Small intestine (tissue), 16 donors: ENCODE data around the gene TMPRSS11D. TPM values are rescaled to one million over a fixed set of nuclear protein-coding genes. Genes with fewer than 3 reads are reported as not detected.

Experiments
- DNase-seq, 2 donors: peaks; one replicate each; pipeline versions ENCODE4 v3.0.0 to v3.0.0-alpha.2; 2013
- FAIRE-seq: peaks from 2 replicates; lab custom pipeline; 2012; peaks lifted over from hg19 to GRCh38; lab: Jason Lieb, UNC
- H3K27ac ChIP-seq, 3 donors: one replicate each; pipeline ENCODE4 v1.5.1; 2013; ENCODE audit warnings: low read length in 2 of 3, mild to moderate bottlenecking in 2 of 3, control low read depth in 1 of 3, inconsistent platforms in 1 of 3, low read depth in 1 of 3, moderate library complexity in 1 of 3
- H3K27me3 ChIP-seq, 3 donors: one replicate each; pipeline ENCODE4 v1.6.1; 2013; ENCODE audit warnings: low read length in 3 of 3, inconsistent platforms in 1 of 3; ENCODE audit not compliant: control insufficient read depth in 3 of 3, insufficient read depth in 3 of 3
- H3K36me3 ChIP-seq, 3 donors: one replicate each; pipeline ENCODE4 v1.6.1; 2013; ENCODE audit warnings: low read length in 3 of 3, inconsistent platforms in 1 of 3, low read depth in 1 of 3, mild to moderate bottlenecking in 1 of 3, moderate library complexity in 1 of 3; ENCODE audit not compliant: control insufficient read depth in 3 of 3, insufficient read depth in 2 of 3
- H3K4me1 ChIP-seq, 3 donors: one replicate each; pipeline ENCODE4 v1.6.1; 2013; ENCODE audit warnings: low read length in 2 of 3, inconsistent platforms in 1 of 3, low read depth in 1 of 3, mild to moderate bottlenecking in 1 of 3, moderate library complexity in 1 of 3; ENCODE audit not compliant: control insufficient read depth in 3 of 3, insufficient read depth in 2 of 3
- H3K4me3 ChIP-seq, 3 donors: one replicate each; pipeline ENCODE4 v1.5.1; 2013; ENCODE audit warnings: low read length in 3 of 3, control low read depth in 1 of 3, inconsistent platforms in 1 of 3, low read depth in 1 of 3, mild to moderate bottlenecking in 1 of 3, moderate library complexity in 1 of 3
- H3K9me3 ChIP-seq, 2 donors: one replicate each; pipeline ENCODE4 v1.6.1; 2013; ENCODE audit warnings: low read depth in 1 of 2, low read length in 1 of 2; ENCODE audit not compliant: control insufficient read depth in 2 of 2, insufficient read depth in 1 of 2
- WGBS, 3 donors: extraction: QIAGEN DNeasy Blood & Tissue Kit; methylation state at CpG; one replicate each; pipeline ENCODE4 v1.1.7; 2013; 5-methylcytosine and 5-hydroxymethylcytosine counted together
- long read RNA-seq, 10 donors: transcript quantifications; one replicate each; lab custom pipeline, GENCODE V29; 2026
- polyA plus RNA-seq, 4 donors: library from polyadenylated mRNA; stranded (reverse) in 3 of 4; unstranded in 1 of 4; fragments of 200-250 nt in 3 of 4; fragments of 120-200 nt in 1 of 4; gene quantifications; one replicate each; pipeline versions ENCODE4 v1.2.1 to v1.2.3, GENCODE V29; 2013
- donor health status: healthy with polysubstance abuse.
- donor health status: control.
- donor health status: control.
- donor health status: Bipolar disorder and iron deficiency.
- donor health status: healthy.

TMPRSS11D gene
- polyA plus RNA-seq, result under 1 TPM in 2 of 4 donors, not detected in 2; 0.03 to 0.06 TPM
- long read RNA-seq, donor 1, result 0 reads
- long read RNA-seq, donor 2, result 0 reads
- long read RNA-seq, donor 3, result 0 reads
- long read RNA-seq, donor 4, result 0 reads
- long read RNA-seq, donor 5, result 0 reads
- long read RNA-seq, donor 6, result 0 reads
- long read RNA-seq, donor 7, result 0 reads
- long read RNA-seq, donor 8, result 0 reads
- long read RNA-seq, donor 9, result 0 reads
- long read RNA-seq, donor 10, result 0 reads

- Histone ChIP-seq H3K4me1 (peaks cover 0 to 2% (median 0%) of the 10 kb centered on the region in 3 donors), H3K4me3 (no peak within 1 kb of the TSS), H3K27ac (no peak within 1 kb of the TSS), H3K9me3 (no peaks in the 10 kb centered on the region), H3K36me3 (no peaks in the 10 kb centered on the region), H3K27me3 (no peaks in the 10 kb centered on the region)
- WGBS, 3 donors, result 76 to 90% (median 86%) methylated on average over 1 of the region's 1 CpG
- no peak for FAIRE-seq
- DNase-seq, result no peak
Measured at GRCh38 chr4:67883902-67884301, at the start of gene TMPRSS11D. TMPRSS11D (minus strand) TSS chr4:67884002; CDS start chr4:67883933, 69 bp downstream.

- peaks cover 0 to 7% (median 0%) of the 10 kb centered on the region in 3 donors for H3K4me1 ChIP-seq
- 80 to 90% (median 88%) methylated on average over 5 of the region's 5 CpGs for WGBS, 3 donors
Measured at GRCh38 chr4:67933038-67933437, 49.2 kb upstream of the TMPRSS11D start.

GRCh38 chr4:67931256-67931655 lies 47.5 kb upstream of the TMPRSS11D start:
- 81 to 86% (median 81%) methylated on average over 3 of the region's 3 CpGs for WGBS, 3 donors
- H3K27me3 ChIP-seq, result no peaks in the 10 kb centered on the region
- peaks cover 0 to 7% (median 0%) of the 10 kb centered on the region in 3 donors for H3K4me1 ChIP-seq
- no peak overlapping the region for H3K27ac ChIP-seq
- DNase-seq, result no peak
- H3K36me3 ChIP-seq, result no peaks in the 10 kb centered on the region
- no peak for FAIRE-seq
- H3K4me3 ChIP-seq, result no peak overlapping the region
- H3K9me3 ChIP-seq, result peaks cover 0 to 7% of the 10 kb centered on the region in 2 donors

More at GRCh38 chr4:67933038-67933437, 49.2 kb upstream of the TMPRSS11D start:
- Histone ChIP-seq H3K36me3 (no peaks in the 10 kb centered on the region), H3K27me3 (no peaks in the 10 kb centered on the region), H3K9me3 (no peaks in the 10 kb centered on the region), H3K4me3 (no peak overlapping the region), H3K27ac (no peak overlapping the region)
- FAIRE-seq (no peak), DNase-seq (no peak)

- no peak overlapping the region for H3K4me3 ChIP-seq
- WGBS, 3 donors, result 57 to 77% (median 60%) methylated on average over 3 of the region's 3 CpGs
Measured at GRCh38 chr4:67929426-67929825, 45.6 kb upstream of the TMPRSS11D start.

GRCh38 chr4:67928546-67928945 lies 44.7 kb upstream of the TMPRSS11D start:
- H3K27ac ChIP-seq, result no peak overlapping the region
- DNase-seq (no peak), FAIRE-seq (no peak)
- H3K9me3 ChIP-seq, result peaks cover 0 to 8% of the 10 kb centered on the region in 2 donors
- no peak overlapping the region for H3K4me3 ChIP-seq
- no peaks in the 10 kb centered on the region for H3K36me3 ChIP-seq
- WGBS, 3 donors, result 29 to 41% (median 32%) methylated on average over 3 of the region's 3 CpGs
- H3K27me3 ChIP-seq, result no peaks in the 10 kb centered on the region
- no peaks in the 10 kb centered on the region for H3K4me1 ChIP-seq

More at GRCh38 chr4:67929426-67929825, 45.6 kb upstream of the TMPRSS11D start:
- H3K9me3 ChIP-seq, result peaks cover 0 to 8% of the 10 kb centered on the region in 2 donors
- no peaks in the 10 kb centered on the region for H3K4me1 ChIP-seq
- no peaks in the 10 kb centered on the region for H3K36me3 ChIP-seq
- H3K27me3 ChIP-seq, result no peaks in the 10 kb centered on the region
- FAIRE-seq, result no peak
- DNase-seq, result no peak
- H3K27ac ChIP-seq, result no peak overlapping the region

GRCh38 chr4:67927251-67927650 lies 43.4 kb upstream of the TMPRSS11D start:
- no peak for DNase-seq
- H3K4me1 ChIP-seq, result no peaks in the 10 kb centered on the region
- peaks cover 0 to 8% of the 10 kb centered on the region in 2 donors for H3K9me3 ChIP-seq
- WGBS, 3 donors, result 85 to 95% (median 86%) methylated on average over 3 of the region's 3 CpGs
- no peaks in the 10 kb centered on the region for H3K36me3 ChIP-seq
- FAIRE-seq, result no peak
- no peaks in the 10 kb centered on the region for H3K27me3 ChIP-seq
- no peak overlapping the region for H3K4me3 ChIP-seq
- H3K27ac ChIP-seq, result no peak overlapping the region

- WGBS, 3 donors, result 79 to 88% (median 81%) methylated on average over 7 of the region's 7 CpGs
- no peak for DNase-seq
- Histone ChIP-seq H3K27me3 (no peaks in the 10 kb centered on the region), H3K4me3 (no peak overlapping the region), H3K27ac (no peak overlapping the region), H3K36me3 (no peaks in the 10 kb centered on the region), H3K4me1 (no peaks in the 10 kb centered on the region), H3K9me3 (peaks cover 0 to 8% of the 10 kb centered on the region in 2 donors)
- no peak for FAIRE-seq
Measured at GRCh38 chr4:67926485-67926884, 42.7 kb upstream of the TMPRSS11D start.

GRCh38 chr4:67922697-67923096 lies 38.9 kb upstream of the TMPRSS11D start:
- DNase-seq (no peak), FAIRE-seq (no peak)
- H3K9me3 ChIP-seq, result peaks cover 0 to 8% of the 10 kb centered on the region in 2 donors
- no peaks in the 10 kb centered on the region for H3K4me1 ChIP-seq
- no peaks in the 10 kb centered on the region for H3K36me3 ChIP-seq
- 46 to 60% (median 55%) methylated on average over 4 of the region's 4 CpGs for WGBS, 3 donors
- no peak overlapping the region for H3K4me3 ChIP-seq
- H3K27me3 ChIP-seq, result no peaks in the 10 kb centered on the region
- no peak overlapping the region for H3K27ac ChIP-seq

GRCh38 chr4:67918428-67918827 lies 34.6 kb upstream of the TMPRSS11D start:
- Histone ChIP-seq H3K36me3 (no peaks in the 10 kb centered on the region), H3K27me3 (no peaks in the 10 kb centered on the region), H3K9me3 (peaks cover 0 to 2% of the 10 kb centered on the region in 2 donors), H3K27ac (no peak overlapping the region), H3K4me3 (no peak overlapping the region), H3K4me1 (no peaks in the 10 kb centered on the region)
- FAIRE-seq, result no peak
- DNase-seq, result no peak
